Measurements from ENCODE around the gene NFIB. TPM values are rescaled to one million over a fixed set of nuclear protein-coding genes. Genes with fewer than 3 reads are reported as not detected.

NFIB gene
- total and polyA plus RNA-seq, 10 of the 15 experiments (the other 5 are each of a cell fraction or from before 2014, with no cell fraction given), result under 0.01 to 0.19 (median 0.05) TPM; not detected in 3

DNA sequence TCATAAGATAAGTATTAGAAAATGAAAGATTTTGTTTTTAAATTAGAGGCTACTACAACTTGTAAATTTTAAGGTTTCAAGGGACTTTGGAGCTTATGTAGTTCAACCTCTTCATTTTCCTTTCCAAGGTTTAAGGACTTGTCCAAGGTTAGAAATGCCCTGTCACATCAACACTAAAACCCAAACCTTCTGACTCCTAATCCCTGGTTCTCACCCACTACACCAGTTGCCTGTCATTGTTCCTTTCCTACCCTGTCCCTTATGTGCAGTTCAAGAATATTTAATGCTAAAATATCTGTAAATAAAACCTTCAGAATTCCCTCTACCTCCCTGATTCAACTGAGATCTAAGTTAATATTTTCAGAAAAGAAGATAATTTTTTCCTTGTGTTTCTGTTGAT, 206.4 kb downstream of the NFIB start (continued):
- TF ChIP-seq HSF1 (IDR thresholded peaks at IDR 0.05; ENCODE audit: low read depth, low read length), result no peak
- no peak for TF ChIP-seq BCL11A (IDR thresholded peaks at IDR 0.05; ENCODE audit: low read depth, low read length)
- TF ChIP-seq, protein P1, sequence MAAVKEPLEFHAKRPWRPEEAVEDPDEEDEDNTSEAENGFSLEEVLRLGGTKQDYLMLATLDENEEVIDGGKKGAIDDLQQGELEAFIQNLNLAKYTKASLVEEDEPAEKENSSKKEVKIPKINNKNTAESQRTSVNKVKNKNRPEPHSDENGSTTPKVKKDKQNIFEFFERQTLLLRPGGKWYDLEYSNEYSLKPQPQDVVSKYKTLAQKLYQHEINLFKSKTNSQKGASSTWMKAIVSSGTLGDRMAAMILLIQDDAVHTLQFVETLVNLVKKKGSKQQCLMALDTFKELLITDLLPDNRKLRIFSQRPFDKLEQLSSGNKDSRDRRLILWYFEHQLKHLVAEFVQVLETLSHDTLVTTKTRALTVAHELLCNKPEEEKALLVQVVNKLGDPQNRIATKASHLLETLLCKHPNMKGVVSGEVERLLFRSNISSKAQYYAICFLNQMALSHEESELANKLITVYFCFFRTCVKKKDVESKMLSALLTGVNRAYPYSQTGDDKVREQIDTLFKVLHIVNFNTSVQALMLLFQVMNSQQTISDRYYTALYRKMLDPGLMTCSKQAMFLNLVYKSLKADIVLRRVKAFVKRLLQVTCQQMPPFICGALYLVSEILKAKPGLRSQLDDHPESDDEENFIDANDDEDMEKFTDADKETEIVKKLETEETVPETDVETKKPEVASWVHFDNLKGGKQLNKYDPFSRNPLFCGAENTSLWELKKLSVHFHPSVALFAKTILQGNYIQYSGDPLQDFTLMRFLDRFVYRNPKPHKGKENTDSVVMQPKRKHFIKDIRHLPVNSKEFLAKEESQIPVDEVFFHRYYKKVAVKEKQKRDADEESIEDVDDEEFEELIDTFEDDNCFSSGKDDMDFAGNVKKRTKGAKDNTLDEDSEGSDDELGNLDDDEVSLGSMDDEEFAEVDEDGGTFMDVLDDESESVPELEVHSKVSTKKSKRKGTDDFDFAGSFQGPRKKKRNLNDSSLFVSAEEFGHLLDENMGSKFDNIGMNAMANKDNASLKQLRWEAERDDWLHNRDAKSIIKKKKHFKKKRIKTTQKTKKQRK (IDR thresholded peaks at IDR 0.05; ENCODE audit: low read depth, low read length), result no peak
- no peak for TF ChIP-seq SP1 (IDR thresholded peaks at IDR 0.05; ENCODE audit: low read depth, low read length)

GRCh38 chr9:14106699-14107098, 207.2 kb downstream of the NFIB start:
- Histone ChIP-seq H3K27me3 (replicated peaks in 1 of 2; ENCODE audit: control insufficient read depth in 2 of 2, insufficient read depth in 2 of 2, low read length in 1 of 2) (no peaks in the 10 kb centered on the region), H3K4me2 (ENCODE audit: control insufficient read depth, insufficient read depth) (no peak overlapping the region), H4K20me1 (ENCODE audit: control insufficient read depth, insufficient read depth) (no peaks in the 10 kb centered on the region), H3K4me1 (ENCODE audit: control insufficient read depth, insufficient read depth, low read length) (no peaks in the 10 kb centered on the region), H3K9ac (ENCODE audit: control insufficient read depth, insufficient read depth, low read length) (no peak overlapping the region), H3K79me2 (ENCODE audit: control insufficient read depth, insufficient read depth, low read length) (no peaks in the 10 kb centered on the region), H2AFZ (ENCODE audit: control insufficient read depth, low read depth, low read length) (no peak overlapping the region), H3K4me3 (no peak overlapping the region), H3K27ac (ENCODE audit: control insufficient read depth, insufficient read depth) (no peak overlapping the region), H3K9me3 (replicated peaks; ENCODE audit: control insufficient read depth, insufficient read depth, low read length) (no peaks in the 10 kb centered on the region), H3K36me3 (ENCODE audit: control insufficient read depth in 2 of 2, insufficient read depth in 2 of 2, low read length in 1 of 2) (no peaks in the 10 kb centered on the region)
- RAD21 ChIA-PET (ENCODE audit: unreplicated experiment), result no interaction called here
- FAIRE-seq (no peak), DNase-seq (ENCODE audit: low read depth, low spot score) (no peak), ATAC-seq (no peak)
- BruUV-seq (replicated peaks), result no TSS peak
- WGBS (ENCODE audit: insufficient coverage, insufficient replicate concordance, low lambda C conversion rate, missing lambda C conversion rate), result 0% methylated on average over 2 of the region's 2 CpGs
- intact Hi-C loops (cut with micrococcal nuclease; ENCODE audit: unreplicated experiment), result no loop called here
- POLR2A ChIA-PET, result no interaction called here
- in situ Hi-C loops (cut with MboI), result no loop called here
- TF ChIP-seq E4F1 (IDR thresholded peaks at IDR 0.05; ENCODE audit: borderline replicate concordance, partially characterized antibody) (no peak), LARP7 (IDR thresholded peaks at IDR 0.05) (no peak)
- CTCF ChIA-PET, result interaction anchor here (0.7 kb wide), 1 partner anchor 384 kb away, joined by 3 read pairs; no protein-coding TSS in a partner anchor
- SMC1A ChIA-PET (ENCODE audit: uncharacterized antibody, unreplicated experiment), result interaction anchor here (1.0 kb wide), 1 partner anchor 8 kb away, joined by 3 read pairs; no protein-coding TSS in a partner anchor

Measured in GM12878 (cell line).